Ectodermal cell (in vitro differentiated cells): ENCODE results near the gene NEK7.
A peak's percentile ranks its signal among the peaks of the same experiment; 100 is the strongest.

Source experiments
- H3K27ac ChIP-seq: 2 replicates; pipeline ENCODE4 v1.7.0; 2013; ENCODE audit warnings: mild to moderate bottlenecking, low read depth, low read length; ENCODE audit not compliant: insufficient read depth, poor library complexity, severe bottlenecking
- H3K27me3 ChIP-seq: 2 replicates; pipeline ENCODE4 v1.7.0; 2013; ENCODE audit warnings: mild to moderate bottlenecking, low read length; ENCODE audit not compliant: insufficient read depth, control insufficient read depth, poor library complexity, severe bottlenecking
- H3K36me3 ChIP-seq: one replicate; pipeline ENCODE4 v1.7.0; 2013; ENCODE audit warnings: low read length; ENCODE audit not compliant: control insufficient read depth, insufficient read depth
- H3K4me1 ChIP-seq: one replicate; pipeline ENCODE4 v1.7.0; 2013; ENCODE audit warnings: low read length; ENCODE audit not compliant: control insufficient read depth, insufficient read depth
- H3K4me3 ChIP-seq: 2 replicates; pipeline ENCODE4 v1.7.0; 2013; ENCODE audit warnings: low read depth, low read length, control low read depth; ENCODE audit not compliant: insufficient read depth
- H3K9me3 ChIP-seq: 2 replicates; pipeline ENCODE4 v1.7.0; 2013; ENCODE audit warnings: mild to moderate bottlenecking, low read length, moderate library complexity; ENCODE audit not compliant: control insufficient read depth
- WGBS, 2 experiments: methylation state at CpG; one replicate each; pipeline ENCODE4 v1.1.7; 2013; ENCODE audit warnings: missing lambda C conversion rate in 2 of 2; 5-methylcytosine and 5-hydroxymethylcytosine counted together

NEK7 gene

DNA sequence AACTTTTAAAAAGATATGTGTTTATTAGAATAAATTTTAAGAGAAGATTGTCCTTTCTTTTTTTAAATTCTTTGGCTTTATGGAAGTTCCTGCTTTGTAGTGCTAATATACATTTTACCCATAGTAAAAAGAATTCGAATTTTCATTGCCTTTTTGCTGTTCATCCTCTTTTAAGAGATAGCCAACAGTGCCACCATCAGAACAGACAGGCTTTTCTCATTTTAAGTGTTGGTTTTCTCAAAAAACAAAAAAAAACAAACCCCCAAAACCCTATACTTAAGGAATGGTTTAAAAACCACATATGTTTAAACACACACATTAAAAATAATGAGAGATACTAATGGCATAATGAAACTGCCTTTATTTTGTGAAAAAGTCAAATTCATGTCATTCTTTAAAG is 118.8 kb downstream of the NEK7 start:
- Histone ChIP-seq H3K27ac (no peak overlapping the region), H3K27me3 (no peaks in the 10 kb centered on the region), H3K4me1 (no peaks in the 10 kb centered on the region), H3K9me3 (no peaks in the 10 kb centered on the region), H3K36me3 (no peaks in the 10 kb centered on the region), H3K4me3 (no peak overlapping the region)
- 79 to 89% methylated on average over 1 of the region's 1 CpG for WGBS, 2 experiments

GRCh38 chr1:198276241-198276640 is 119.4 kb downstream of the NEK7 start:
- no peaks in the 10 kb centered on the region for H3K9me3 ChIP-seq
- no peaks in the 10 kb centered on the region for H3K27me3 ChIP-seq
- H3K27ac ChIP-seq, result no peak overlapping the region
- no CpG with 5 or more reads among the region's 1 CpG for WGBS, 2 experiments
- H3K4me3 ChIP-seq, result no peak overlapping the region
- no peaks in the 10 kb centered on the region for H3K4me1 ChIP-seq
- H3K36me3 ChIP-seq, result no peaks in the 10 kb centered on the region

DNA sequence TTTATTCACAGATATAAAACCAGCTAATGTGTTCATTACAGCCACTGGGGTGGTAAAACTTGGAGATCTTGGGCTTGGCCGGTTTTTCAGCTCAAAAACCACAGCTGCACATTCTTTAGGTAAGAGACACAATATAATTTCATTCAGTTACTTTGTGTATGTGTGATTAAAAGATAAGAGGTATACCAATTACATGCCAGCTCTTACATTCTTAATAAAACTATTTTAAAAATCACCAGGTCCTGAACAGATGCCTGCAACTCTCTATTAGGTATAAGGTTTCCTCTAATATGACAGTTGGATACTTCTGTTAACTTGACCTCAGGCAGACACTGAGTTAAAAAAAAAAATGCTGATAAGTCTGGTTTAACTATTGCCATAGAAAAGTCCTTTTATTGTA is 122.1 kb downstream of the NEK7 start:
- Histone ChIP-seq H3K27me3 (no peaks in the 10 kb centered on the region), H3K4me3 (no peak overlapping the region), H3K27ac (no peak overlapping the region), H3K4me1 (no peaks in the 10 kb centered on the region), H3K9me3 (no peaks in the 10 kb centered on the region), H3K36me3 (no peaks in the 10 kb centered on the region)
- WGBS, 2 experiments, result no CpG with 5 or more reads among the region's 1 CpG

DNA sequence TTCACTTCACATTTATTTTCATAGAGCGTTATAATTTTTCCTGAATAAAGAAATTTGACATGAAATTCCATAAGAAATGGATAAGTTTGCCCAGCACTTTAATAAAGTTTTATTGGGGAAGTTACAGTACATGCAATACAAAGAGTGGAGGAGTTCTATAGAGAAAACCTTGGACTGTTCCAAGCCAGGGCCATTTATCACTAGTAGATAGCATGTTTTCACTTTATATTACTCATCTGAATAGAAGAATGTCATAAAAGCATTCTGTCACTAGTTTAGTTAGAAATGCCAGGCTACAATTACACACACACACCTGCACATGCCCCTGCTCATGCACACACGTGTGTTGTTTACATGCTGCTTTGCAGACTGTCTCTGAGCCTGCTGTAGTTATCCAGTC is 123.3 kb downstream of the NEK7 start:
- Histone ChIP-seq H3K27me3 (no peaks in the 10 kb centered on the region), H3K4me3 (no peak overlapping the region), H3K27ac (no peak overlapping the region), H3K4me1 (no peaks in the 10 kb centered on the region), H3K36me3 (no peaks in the 10 kb centered on the region), H3K9me3 (no peaks in the 10 kb centered on the region)
- 89 to 100% methylated on average over 1 to 2 of the region's 2 CpGs for WGBS, 2 experiments

- 93 to 95% methylated on average over 1 of the region's 1 CpG for WGBS, 2 experiments
- Histone ChIP-seq H3K9me3 (no peaks in the 10 kb centered on the region), H3K27ac (no peak overlapping the region), H3K4me1 (no peaks in the 10 kb centered on the region), H3K4me3 (no peak overlapping the region), H3K36me3 (no peaks in the 10 kb centered on the region), H3K27me3 (no peaks in the 10 kb centered on the region)
These were observed 125.1 kb downstream of the NEK7 start for GRCh38 chr1:198281911-198282310.

DNA sequence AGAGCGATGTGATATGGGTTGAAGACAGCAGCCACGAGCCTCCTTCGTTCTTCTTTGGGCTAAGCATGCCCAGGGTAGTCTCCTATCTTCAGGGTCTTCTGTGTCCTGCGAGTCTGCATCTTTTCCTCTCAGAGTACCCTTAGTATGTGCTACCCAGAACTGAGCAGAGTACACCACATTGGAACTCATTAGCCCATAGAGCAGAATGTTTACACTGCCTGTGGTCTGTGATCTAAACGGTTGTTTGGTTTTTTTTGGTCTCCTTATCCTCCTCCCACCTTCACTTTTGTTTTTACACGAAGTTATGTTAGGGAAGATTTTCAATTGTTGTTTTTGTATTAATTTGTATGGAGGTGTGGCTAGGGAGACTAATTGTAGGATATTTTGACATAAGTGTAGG is 126.4 kb downstream of the NEK7 start:
- Histone ChIP-seq H3K27me3 (no peaks in the 10 kb centered on the region), H3K4me1 (no peaks in the 10 kb centered on the region), H3K9me3 (no peaks in the 10 kb centered on the region), H3K36me3 (no peaks in the 10 kb centered on the region), H3K27ac (no peak overlapping the region), H3K4me3 (no peak overlapping the region)
- 94 to 97% methylated on average over 4 to 6 of the region's 6 CpGs for WGBS, 2 experiments

GRCh38 chr1:198287916-198288315 is 131.1 kb downstream of the NEK7 start:
- no peak overlapping the region for H3K4me3 ChIP-seq
- 92 to 97% methylated on average over 4 of the region's 4 CpGs for WGBS, 2 experiments
- no peaks in the 10 kb centered on the region for H3K27me3 ChIP-seq
- no peak overlapping the region for H3K27ac ChIP-seq
- H3K36me3 ChIP-seq, result no peaks in the 10 kb centered on the region
- no peaks in the 10 kb centered on the region for H3K9me3 ChIP-seq
- peaks cover 13% of the 10 kb centered on the region for H3K4me1 ChIP-seq

DNA sequence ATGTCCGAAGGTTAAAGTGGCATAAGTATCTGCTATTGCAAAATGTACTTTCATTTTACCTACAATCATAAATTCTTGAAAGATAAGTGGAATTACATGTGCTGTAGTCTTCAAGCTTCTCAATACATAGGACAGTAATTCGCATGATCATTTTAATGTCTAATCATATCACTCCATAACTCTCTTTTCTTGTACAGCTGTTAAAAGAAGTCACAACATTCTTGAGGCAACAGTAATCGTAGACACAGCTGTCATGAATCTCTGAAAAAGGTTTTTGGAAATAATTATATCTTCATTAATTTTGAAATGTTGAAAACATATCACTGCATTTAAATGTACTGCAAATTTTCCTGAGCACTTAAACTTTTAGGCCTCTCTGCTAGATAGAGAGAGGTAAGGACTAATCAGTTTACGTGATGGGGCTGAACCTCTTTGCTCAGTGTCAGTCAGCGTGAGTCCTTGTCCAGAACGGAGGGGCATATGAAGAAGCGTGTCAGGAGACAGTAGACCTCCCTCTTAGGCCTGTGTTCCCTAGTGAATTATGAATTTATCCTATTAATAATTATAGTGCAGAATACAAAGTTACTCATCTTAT is 133.4 kb downstream of the NEK7 start:
- Histone ChIP-seq H3K4me3 (no peak overlapping the region), H3K36me3 (no peaks in the 10 kb centered on the region), H3K9me3 (no peaks in the 10 kb centered on the region), H3K27me3 (no peaks in the 10 kb centered on the region), H3K27ac (no peak overlapping the region), H3K4me1 (peaks cover 13% of the 10 kb centered on the region)
- WGBS, 2 experiments, result 86 to 96% methylated on average over 5 to 6 of the region's 7 CpGs

- no peaks in the 10 kb centered on the region for H3K27me3 ChIP-seq
- H3K4me3 ChIP-seq, result no peak overlapping the region
- no peaks in the 10 kb centered on the region for H3K36me3 ChIP-seq
- H3K4me1 ChIP-seq, result peaks cover 16% of the 10 kb centered on the region
- peak overlapping the region; percentile 40 for H3K27ac ChIP-seq
- H3K9me3 ChIP-seq, result no peaks in the 10 kb centered on the region
These were observed 134.2 kb downstream of the NEK7 start for GRCh38 chr1:198291036-198291435.

DNA sequence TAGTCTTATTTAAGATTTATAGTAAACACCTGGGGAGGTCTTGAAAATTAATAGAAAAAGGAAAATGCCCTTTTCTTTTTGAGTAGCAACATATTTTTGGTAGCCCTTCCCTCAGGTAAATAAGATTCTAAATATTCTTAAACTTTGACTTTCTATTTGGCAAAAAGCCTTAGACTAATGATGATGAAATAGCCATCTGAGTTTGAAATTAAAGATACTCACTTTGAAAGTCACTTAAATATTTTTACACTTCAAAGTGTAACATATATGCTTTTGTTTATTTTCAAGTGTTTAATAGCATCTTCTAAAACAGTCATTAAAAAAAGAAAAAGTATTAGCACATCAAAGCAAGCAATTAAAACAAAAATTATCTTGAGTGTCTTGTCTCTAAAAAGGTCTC is 135.1 kb downstream of the NEK7 start:
- H3K27me3 ChIP-seq, result no peaks in the 10 kb centered on the region
- H3K27ac ChIP-seq, result no peak overlapping the region
- no peaks in the 10 kb centered on the region for H3K9me3 ChIP-seq
- peaks cover 17% of the 10 kb centered on the region for H3K4me1 ChIP-seq
- no peak overlapping the region for H3K4me3 ChIP-seq
- no peaks in the 10 kb centered on the region for H3K36me3 ChIP-seq

GRCh38 chr1:198295225-198295624 is 138.4 kb downstream of the NEK7 start:
- H3K4me1 ChIP-seq, result peaks cover 22% of the 10 kb centered on the region
- WGBS, 2 experiments, result 44 to 50% methylated on average over 8 of the region's 8 CpGs
- no peaks in the 10 kb centered on the region for H3K9me3 ChIP-seq
- H3K4me3 ChIP-seq, result no peak overlapping the region
- H3K36me3 ChIP-seq, result no peaks in the 10 kb centered on the region
- H3K27me3 ChIP-seq, result no peaks in the 10 kb centered on the region
- H3K27ac ChIP-seq, result no peak overlapping the region
